Colonic mucosa (tissue), 4 donors: ENCODE data around the gene ZFYVE19. TPM values are rescaled to one million over a fixed set of nuclear protein-coding genes. Genes with fewer than 3 reads are reported as not detected.

Experiments
- DNase-seq: peaks from one replicate; pipeline ENCODE4 v3.0.0-alpha.2; 2020
- H3K27ac ChIP-seq: fragments of 200-600 bp; one replicate; pipeline ENCODE4 v1.8.0; 2021
- H3K27me3 ChIP-seq: fragments of 200-600 bp; one replicate; pipeline ENCODE4 v1.8.0; 2021
- H3K36me3 ChIP-seq: fragments of 200-600 bp; one replicate; pipeline ENCODE4 v1.8.0; 2021
- H3K4me1 ChIP-seq: fragments of 200-600 bp; one replicate; pipeline ENCODE4 v1.8.0; 2021; ENCODE audit warnings: mild to moderate bottlenecking
- H3K4me3 ChIP-seq: fragments of 200-600 bp; one replicate; pipeline ENCODE4 v1.8.0; 2021
- H3K9ac ChIP-seq, 2 donors: one replicate each; pipeline ENCODE4 v1.7.0; 2013; ENCODE audit warnings: control low read depth in 2 of 2, low read depth in 2 of 2, low read length in 2 of 2
- H3K9me3 ChIP-seq: fragments of 200-600 bp; one replicate; pipeline ENCODE4 v1.8.0; 2021
- intact Hi-C: fragments of 100-400 bp; cut with DNase I; formaldehyde crosslinking; loops from one replicate; pipeline ENCODE4 v1.14.1; 2022
- total RNA-seq, 2 donors: library from RNA; stranded (reverse); fragmentation: NEBNext Ultra II Directional in 1 of 2; extraction: Animal tissue kit (Norgen Biotek cat#: 25700) in 1 of 2; gene quantifications; one replicate each; pipeline ENCODE4 v1.2.1, GENCODE V29; 2021
- TF ChIP-seq, protein P1 (sequence below): fragments of 200-600 bp; IDR thresholded peaks from one replicate; pipeline ENCODE4 v1.8.0; 2022; ENCODE audit warnings: antibody characterized with exemption, mild to moderate bottlenecking
- donor health status: healthy.
- donor health status: DM: no; HTN: no; CAD: no.
- donor health status: DM: no; HTN: no; CAD: no.

Gene ZFYVE19, protein sequence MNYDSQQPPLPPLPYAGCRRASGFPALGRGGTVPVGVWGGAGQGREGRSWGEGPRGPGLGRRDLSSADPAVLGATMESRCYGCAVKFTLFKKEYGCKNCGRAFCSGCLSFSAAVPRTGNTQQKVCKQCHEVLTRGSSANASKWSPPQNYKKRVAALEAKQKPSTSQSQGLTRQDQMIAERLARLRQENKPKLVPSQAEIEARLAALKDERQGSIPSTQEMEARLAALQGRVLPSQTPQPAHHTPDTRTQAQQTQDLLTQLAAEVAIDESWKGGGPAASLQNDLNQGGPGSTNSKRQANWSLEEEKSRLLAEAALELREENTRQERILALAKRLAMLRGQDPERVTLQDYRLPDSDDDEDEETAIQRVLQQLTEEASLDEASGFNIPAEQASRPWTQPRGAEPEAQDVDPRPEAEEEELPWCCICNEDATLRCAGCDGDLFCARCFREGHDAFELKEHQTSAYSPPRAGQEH
- 10 to 100 TPM; 22.9 to 27.9 TPM for total RNA-seq

DNA sequence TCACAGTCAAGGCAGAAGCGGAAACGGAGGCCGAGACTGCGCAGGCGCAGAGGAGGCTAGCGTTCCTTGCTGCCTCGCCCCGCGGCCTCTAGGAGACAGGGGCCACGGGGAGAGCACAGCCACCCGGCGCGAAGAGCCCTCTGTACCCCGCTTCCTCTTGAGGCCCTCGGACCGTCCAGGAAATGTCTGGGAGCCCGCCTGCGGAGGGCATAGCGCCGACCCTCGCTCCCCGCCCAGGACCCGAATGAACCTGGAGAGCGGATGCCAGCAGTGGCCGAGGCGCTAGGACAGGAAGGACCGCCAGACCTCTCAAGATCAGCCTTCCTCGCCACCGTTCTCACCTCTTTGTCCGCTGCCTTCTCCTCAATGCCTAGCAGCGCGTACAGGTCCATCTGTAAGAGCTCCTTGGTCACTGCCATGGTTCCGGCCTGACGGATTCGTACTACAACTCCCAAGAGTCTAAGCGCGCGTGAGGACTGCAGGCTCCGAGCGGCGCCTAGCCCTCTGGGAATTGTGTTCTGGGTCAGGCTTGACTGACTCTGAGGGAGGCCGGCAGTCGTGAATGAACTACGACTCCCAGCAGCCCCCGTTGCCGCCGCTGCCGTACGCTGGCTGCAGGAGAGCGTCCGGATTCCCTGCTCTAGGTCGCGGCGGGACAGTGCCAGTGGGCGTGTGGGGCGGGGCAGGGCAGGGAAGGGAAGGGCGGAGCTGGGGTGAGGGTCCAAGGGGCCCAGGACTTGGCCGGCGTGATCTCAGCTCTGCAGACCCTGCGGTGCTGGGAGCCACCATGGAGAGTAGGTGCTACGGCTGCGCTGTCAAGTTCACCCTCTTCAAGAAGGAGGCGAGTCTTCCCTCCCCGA is at the start of gene ZFYVE19, which contains the start of gene DNAJC17:
Gene ZFYVE19 (plus strand): TSS at position 62 of the 860 bp plus-strand sequence. CDS start 501 bp downstream, at position 563.
Gene DNAJC17 (minus strand): TSS at position 446 of the 860 bp plus-strand sequence. CDS start 27 bp downstream, at position 419.
- TF ChIP-seq, protein P1, sequence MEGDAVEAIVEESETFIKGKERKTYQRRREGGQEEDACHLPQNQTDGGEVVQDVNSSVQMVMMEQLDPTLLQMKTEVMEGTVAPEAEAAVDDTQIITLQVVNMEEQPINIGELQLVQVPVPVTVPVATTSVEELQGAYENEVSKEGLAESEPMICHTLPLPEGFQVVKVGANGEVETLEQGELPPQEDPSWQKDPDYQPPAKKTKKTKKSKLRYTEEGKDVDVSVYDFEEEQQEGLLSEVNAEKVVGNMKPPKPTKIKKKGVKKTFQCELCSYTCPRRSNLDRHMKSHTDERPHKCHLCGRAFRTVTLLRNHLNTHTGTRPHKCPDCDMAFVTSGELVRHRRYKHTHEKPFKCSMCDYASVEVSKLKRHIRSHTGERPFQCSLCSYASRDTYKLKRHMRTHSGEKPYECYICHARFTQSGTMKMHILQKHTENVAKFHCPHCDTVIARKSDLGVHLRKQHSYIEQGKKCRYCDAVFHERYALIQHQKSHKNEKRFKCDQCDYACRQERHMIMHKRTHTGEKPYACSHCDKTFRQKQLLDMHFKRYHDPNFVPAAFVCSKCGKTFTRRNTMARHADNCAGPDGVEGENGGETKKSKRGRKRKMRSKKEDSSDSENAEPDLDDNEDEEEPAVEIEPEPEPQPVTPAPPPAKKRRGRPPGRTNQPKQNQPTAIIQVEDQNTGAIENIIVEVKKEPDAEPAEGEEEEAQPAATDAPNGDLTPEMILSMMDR = no peak
- peak; percentile 98 for DNase-seq
- H3K27me3 ChIP-seq = no peaks in the 10 kb centered on the region
- H3K9me3 ChIP-seq = no peaks in the 10 kb centered on the region
- peak within 1 kb of the TSS; percentile 96 for H3K27ac ChIP-seq
- H3K4me1 ChIP-seq = peaks cover 7% of the 10 kb centered on the region
- H3K36me3 ChIP-seq = no peaks in the 10 kb centered on the region
- intact Hi-C loops = no loop called here
- H3K9ac ChIP-seq = peak within 1 kb of the TSS; percentile 91 to 98
- peak within 1 kb of the TSS; percentile 97 for H3K4me3 ChIP-seq

DNA sequence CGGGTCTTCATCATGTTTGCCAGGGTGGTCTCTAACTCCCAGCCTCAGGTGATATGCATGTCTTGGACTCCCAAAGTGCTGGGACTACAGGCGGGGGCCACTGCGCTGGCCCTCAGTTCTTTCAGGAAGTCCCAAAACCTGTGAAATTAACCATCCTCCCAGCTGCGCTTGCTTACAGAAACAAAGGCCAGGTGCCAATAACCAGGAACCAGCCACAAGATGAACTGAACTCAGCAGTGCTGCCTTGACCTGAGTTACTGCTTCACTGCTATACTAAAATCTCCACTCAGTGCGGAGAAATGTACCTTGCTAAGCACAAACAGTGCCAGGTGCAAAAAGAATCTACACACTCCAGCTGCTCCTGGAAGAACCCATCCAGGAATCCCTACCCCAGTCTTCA is 46.9 kb upstream of the ZFYVE19 start:
- Histone ChIP-seq H3K27ac (no peak overlapping the region), H3K4me3 (no peak overlapping the region), H3K27me3 (no peaks in the 10 kb centered on the region), H3K9ac (no peak overlapping the region), H3K36me3 (no peaks in the 10 kb centered on the region), H3K4me1 (peaks cover 3% of the 10 kb centered on the region), H3K9me3 (no peaks in the 10 kb centered on the region)
- intact Hi-C loops = no loop called here
- DNase-seq = no peak
- TF ChIP-seq, protein P1 = no peak

DNA sequence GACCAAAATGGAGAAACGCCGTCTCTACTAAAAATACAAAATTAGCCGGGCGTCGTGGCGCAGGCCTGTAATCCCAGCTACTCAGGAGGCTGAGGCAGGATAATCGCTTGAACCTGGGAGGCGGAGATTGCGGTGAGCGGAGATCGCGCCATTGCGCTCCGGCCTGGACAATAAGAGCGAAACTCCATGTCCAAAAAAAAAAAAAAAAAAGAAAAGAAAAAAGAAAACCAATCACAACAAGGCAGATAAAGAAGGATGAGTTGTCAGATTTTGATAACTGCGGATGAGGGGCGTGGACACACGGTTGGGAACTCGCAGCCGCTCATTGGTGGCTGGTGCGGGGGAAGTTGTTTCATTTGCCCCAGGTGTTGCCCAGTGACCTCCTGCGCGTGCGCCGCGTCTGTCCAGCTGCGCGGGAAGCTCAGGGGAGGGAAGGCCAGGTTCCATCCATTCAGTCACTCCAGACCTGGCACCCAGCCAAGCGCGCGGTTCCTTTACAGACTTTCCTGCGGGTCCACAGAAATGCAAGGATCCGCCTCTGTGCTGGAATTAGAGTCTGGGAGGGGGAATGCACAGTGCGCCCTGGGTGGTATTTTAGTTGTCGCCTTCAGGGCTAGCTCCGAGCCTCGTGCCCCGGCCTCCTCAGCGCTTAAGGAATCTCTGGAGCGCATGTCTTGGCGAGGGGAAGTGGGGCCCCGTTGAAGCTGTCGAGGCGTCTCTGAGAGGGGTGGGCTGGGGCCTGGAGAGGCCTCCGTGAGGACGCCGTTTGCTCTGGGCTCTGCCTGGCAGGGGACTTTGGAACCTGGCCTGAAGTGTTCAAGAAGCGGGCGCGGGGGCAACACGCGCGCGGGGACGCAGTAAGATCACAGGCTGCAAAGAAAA is 43.7 kb upstream of the ZFYVE19 start:
- DNase-seq = peak; percentile 90
- TF ChIP-seq, protein P1 = no peak
- intact Hi-C loops = no loop called here
- H3K36me3 ChIP-seq = no peaks in the 10 kb centered on the region
- peaks cover 14% of the 10 kb centered on the region for H3K4me1 ChIP-seq
- H3K4me3 ChIP-seq = peak overlapping the region; percentile 59
- peak overlapping the region; percentile 88 for H3K27ac ChIP-seq
- no peaks in the 10 kb centered on the region for H3K27me3 ChIP-seq
- H3K9me3 ChIP-seq = no peaks in the 10 kb centered on the region
- H3K9ac ChIP-seq = peak overlapping the region; percentile 76 to 81

DNA sequence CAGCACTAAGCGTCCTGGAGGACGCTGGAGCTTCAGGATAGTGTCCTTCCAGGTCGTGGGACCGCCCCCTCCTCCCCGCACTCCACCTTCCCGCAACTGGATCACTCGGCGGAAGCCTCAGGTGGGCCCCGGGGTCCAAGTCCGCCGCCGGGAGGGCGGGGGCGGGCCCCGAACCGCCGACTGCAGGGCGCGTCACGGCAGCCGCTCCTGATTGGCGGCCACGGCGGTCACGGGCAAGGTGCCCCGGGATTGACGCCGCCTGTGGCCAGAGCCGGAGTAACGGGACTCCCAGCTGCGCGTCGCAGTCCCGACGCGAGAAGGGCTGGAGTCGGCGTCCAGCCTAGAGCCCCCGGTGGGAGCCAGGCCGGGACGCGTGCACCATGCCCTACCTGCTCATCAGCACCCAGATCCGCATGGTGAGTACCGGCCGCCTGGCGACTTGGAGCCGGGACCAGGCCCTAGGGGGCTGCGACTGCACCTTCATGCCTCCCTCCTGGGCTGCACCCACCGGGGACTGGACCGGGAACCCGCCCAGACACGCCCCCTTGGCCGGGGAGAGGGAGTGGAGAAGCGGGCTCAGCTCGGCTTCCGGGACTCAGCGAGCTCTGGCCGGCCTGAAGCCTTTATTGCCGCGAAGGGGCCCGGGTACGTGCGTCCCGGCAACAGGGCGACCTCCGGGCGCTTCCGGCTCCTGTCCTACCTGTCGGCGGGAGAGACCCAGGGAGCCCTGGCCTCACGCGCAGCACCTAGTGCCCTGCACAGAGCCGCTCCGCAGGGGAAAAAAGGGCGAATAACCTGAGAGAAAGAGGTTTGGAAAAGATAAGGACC is 42.9 kb upstream of the ZFYVE19 start, which contains the start of gene GCHFR:
Gene GCHFR (plus strand): TSS at position 268 of the 828 bp plus-strand sequence. CDS start 113 bp downstream, at position 381.
- peak; percentile 88 for DNase-seq
- peaks cover 18% of the 10 kb centered on the region for H3K4me1 ChIP-seq
- no peaks in the 10 kb centered on the region for H3K9me3 ChIP-seq
- H3K27ac ChIP-seq = peak within 1 kb of the TSS; percentile 88
- H3K36me3 ChIP-seq = no peaks in the 10 kb centered on the region
- peak within 1 kb of the TSS; percentile 59 for H3K4me3 ChIP-seq
- no peaks in the 10 kb centered on the region for H3K27me3 ChIP-seq
- TF ChIP-seq, protein P1 = peak; percentile 40
- H3K9ac ChIP-seq = peak within 1 kb of the TSS; percentile 76 to 94
- intact Hi-C loops = no loop called here
